ENCODE data around the gene SH3RF3. TPM values are rescaled to one million over a fixed set of nuclear protein-coding genes. Genes with fewer than 3 reads are reported as not detected.
A peak's percentile ranks its signal among the peaks of the same experiment; 100 is the strongest.

Gene SH3RF3
- total RNA-seq, 1 donor from 2014 or later: 0.28 TPM

- peaks cover 17% of the 10 kb centered on the region for H3K27me3 Mint-ChIP-seq (ENCODE audit: insufficient read depth, low read depth)
- no peak overlapping the region for H3K27ac ChIP-seq
- no peak overlapping the region for H3K4me2 ChIP-seq
- no peak for DNase-seq (ENCODE audit: low spot score)
- no peaks in the 10 kb centered on the region for H3K9me3 Mint-ChIP-seq
- no peak overlapping the region for H2AFZ ChIP-seq (replicated peaks)
- no peaks in the 10 kb centered on the region for H3F3A ChIP-seq (ENCODE audit: low read depth)
- H3K36me3 Mint-ChIP-seq: no peaks in the 10 kb centered on the region
- no peak overlapping the region for H3K4me3 ChIP-seq
- TF ChIP-seq EZH2phosphoT487 (IDR thresholded peaks at IDR 0.05): no peak
- no peak for TF ChIP-seq EZH2 (IDR thresholded peaks at IDR 0.05)
- TF ChIP-seq, protein P1, sequence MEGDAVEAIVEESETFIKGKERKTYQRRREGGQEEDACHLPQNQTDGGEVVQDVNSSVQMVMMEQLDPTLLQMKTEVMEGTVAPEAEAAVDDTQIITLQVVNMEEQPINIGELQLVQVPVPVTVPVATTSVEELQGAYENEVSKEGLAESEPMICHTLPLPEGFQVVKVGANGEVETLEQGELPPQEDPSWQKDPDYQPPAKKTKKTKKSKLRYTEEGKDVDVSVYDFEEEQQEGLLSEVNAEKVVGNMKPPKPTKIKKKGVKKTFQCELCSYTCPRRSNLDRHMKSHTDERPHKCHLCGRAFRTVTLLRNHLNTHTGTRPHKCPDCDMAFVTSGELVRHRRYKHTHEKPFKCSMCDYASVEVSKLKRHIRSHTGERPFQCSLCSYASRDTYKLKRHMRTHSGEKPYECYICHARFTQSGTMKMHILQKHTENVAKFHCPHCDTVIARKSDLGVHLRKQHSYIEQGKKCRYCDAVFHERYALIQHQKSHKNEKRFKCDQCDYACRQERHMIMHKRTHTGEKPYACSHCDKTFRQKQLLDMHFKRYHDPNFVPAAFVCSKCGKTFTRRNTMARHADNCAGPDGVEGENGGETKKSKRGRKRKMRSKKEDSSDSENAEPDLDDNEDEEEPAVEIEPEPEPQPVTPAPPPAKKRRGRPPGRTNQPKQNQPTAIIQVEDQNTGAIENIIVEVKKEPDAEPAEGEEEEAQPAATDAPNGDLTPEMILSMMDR (IDR thresholded peaks at IDR 0.05): no peak
- H3K36me3 ChIP-seq: no peaks in the 10 kb centered on the region
- no peaks in the 10 kb centered on the region for H3K79me2 ChIP-seq (ENCODE audit: low read depth)
- H3K4me1 Mint-ChIP-seq: peaks cover 47% of the 10 kb centered on the region
- H4K20me1 ChIP-seq (ENCODE audit: low read depth): no peaks in the 10 kb centered on the region
- H3K27ac Mint-ChIP-seq: no peak overlapping the region
- peaks cover 7% of the 10 kb centered on the region for H3K4me1 ChIP-seq
- no peaks in the 10 kb centered on the region for H3K27me3 ChIP-seq
- H3K4me3 Mint-ChIP-seq: no peak overlapping the region
- H3K9ac ChIP-seq: no peak overlapping the region
- no peaks in the 10 kb centered on the region for H3K9me3 ChIP-seq (ENCODE audit: low read depth)
Measured at GRCh38 chr2:109392140-109392539, 263.1 kb downstream of the SH3RF3 start.

DNA sequence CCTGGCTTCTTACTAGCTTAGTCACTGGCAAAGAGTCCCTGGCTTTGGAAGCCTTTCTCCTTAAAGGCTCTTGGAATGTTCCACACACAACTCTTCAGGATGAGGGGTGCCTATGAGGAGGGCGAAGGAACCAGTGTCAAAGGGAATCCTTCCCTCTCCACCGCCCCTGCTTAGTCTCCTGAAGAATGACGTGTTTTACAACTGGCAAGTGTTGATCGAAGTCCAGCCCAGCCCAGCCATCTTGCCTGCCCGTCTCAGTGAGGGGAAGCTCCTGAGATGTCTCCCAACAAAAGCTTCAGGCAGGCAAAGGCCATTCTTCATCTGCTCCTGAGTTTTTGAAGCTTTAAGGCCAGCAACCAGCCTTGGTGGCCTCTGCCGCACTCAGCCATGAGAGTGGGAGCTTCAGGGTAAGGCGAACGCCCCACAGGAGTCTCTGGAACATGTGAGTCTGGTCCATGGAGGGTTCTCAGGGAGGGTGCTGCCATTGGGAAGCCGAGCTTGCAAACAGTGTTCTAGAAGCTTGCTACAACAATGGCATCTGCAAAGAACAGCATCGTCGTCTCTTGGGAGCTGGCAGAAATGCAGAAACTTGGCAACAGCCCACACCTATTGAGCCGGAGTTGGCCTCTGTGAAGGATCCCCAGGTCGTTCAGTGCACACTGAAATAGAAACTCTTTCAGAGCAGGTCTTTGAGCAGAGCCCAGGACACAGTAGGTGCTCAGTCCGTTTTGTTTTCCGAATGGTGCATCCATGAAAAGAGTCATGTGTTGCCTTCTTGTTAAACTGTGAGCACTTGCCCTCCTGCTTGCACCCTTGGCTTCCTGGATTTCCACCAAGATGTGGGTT, 264.0 kb downstream of the SH3RF3 start:
- Histone ChIP-seq H3K4me1 (peaks cover 7% of the 10 kb centered on the region), H3K9me3 (ENCODE audit: low read depth) (no peaks in the 10 kb centered on the region), H3F3A (ENCODE audit: low read depth) (no peaks in the 10 kb centered on the region), H4K20me1 (ENCODE audit: low read depth) (no peaks in the 10 kb centered on the region), H3K9ac (no peak overlapping the region), H3K4me3 (no peak overlapping the region), H3K27me3 (no peaks in the 10 kb centered on the region), H3K4me2 (no peak overlapping the region), H3K36me3 (no peaks in the 10 kb centered on the region), H3K27ac (no peak overlapping the region), H3K79me2 (ENCODE audit: low read depth) (no peaks in the 10 kb centered on the region), H2AFZ (replicated peaks) (no peak overlapping the region)
- no peaks in the 10 kb centered on the region for H3K9me3 Mint-ChIP-seq
- no peaks in the 10 kb centered on the region for H3K36me3 Mint-ChIP-seq
- no peak for DNase-seq (ENCODE audit: low spot score)
- TF ChIP-seq EZH2 (IDR thresholded peaks at IDR 0.05) (no peak), EZH2phosphoT487 (IDR thresholded peaks at IDR 0.05) (no peak)
- TF ChIP-seq, protein P1 (IDR thresholded peaks at IDR 0.05): no peak
- H3K27ac Mint-ChIP-seq: peak overlapping the region; percentile 25
- H3K4me3 Mint-ChIP-seq: no peak overlapping the region
- peaks cover 13% of the 10 kb centered on the region for H3K27me3 Mint-ChIP-seq (ENCODE audit: insufficient read depth, low read depth)
- peaks cover 44% of the 10 kb centered on the region for H3K4me1 Mint-ChIP-seq

GRCh38 chr2:109393662-109393972, 264.6 kb downstream of the SH3RF3 start:
- no peaks in the 10 kb centered on the region for H3K36me3 Mint-ChIP-seq
- H3K79me2 ChIP-seq (ENCODE audit: low read depth): no peaks in the 10 kb centered on the region
- H4K20me1 ChIP-seq (ENCODE audit: low read depth): no peaks in the 10 kb centered on the region
- no peak overlapping the region for H3K4me2 ChIP-seq
- no peak overlapping the region for H2AFZ ChIP-seq (replicated peaks)
- H3K27me3 ChIP-seq: no peaks in the 10 kb centered on the region
- no peak overlapping the region for H3K9ac ChIP-seq
- no peaks in the 10 kb centered on the region for H3K9me3 Mint-ChIP-seq
- peak overlapping the region; percentile 69 for H3K27ac Mint-ChIP-seq
- H3K4me1 Mint-ChIP-seq: peaks cover 44% of the 10 kb centered on the region
- H3K27ac ChIP-seq: no peak overlapping the region
- no peak overlapping the region for H3K4me3 ChIP-seq
- H3F3A ChIP-seq (ENCODE audit: low read depth): no peaks in the 10 kb centered on the region
- H3K9me3 ChIP-seq (ENCODE audit: low read depth): no peaks in the 10 kb centered on the region
- DNase-seq (ENCODE audit: low spot score): no peak
- H3K27me3 Mint-ChIP-seq (ENCODE audit: insufficient read depth, low read depth): peaks cover 15% of the 10 kb centered on the region
- H3K4me1 ChIP-seq: peaks cover 7% of the 10 kb centered on the region
- H3K4me3 Mint-ChIP-seq: no peak overlapping the region
- TF ChIP-seq, protein P1 (IDR thresholded peaks at IDR 0.05): no peak
- TF ChIP-seq EZH2phosphoT487 (IDR thresholded peaks at IDR 0.05) (no peak), EZH2 (IDR thresholded peaks at IDR 0.05) (no peak)
- no peaks in the 10 kb centered on the region for H3K36me3 ChIP-seq
